ENCODE results near the gene SNX8.
A peak's percentile ranks its signal among the peaks of the same experiment; 100 is the strongest.

Gene SNX8

GRCh38 chr7:2243458-2243857, 70.8 kb downstream of the SNX8 start:
- Histone ChIP-seq H3K36me3 (ENCODE audit: control insufficient read depth in 1 of 2, insufficient read depth in 2 of 2, low read length in 2 of 2) (peaks cover 15% of the 10 kb centered on the region in 2 experiments), H3K9ac (ENCODE audit: low read length) (no peak overlapping the region), H2AK5ac (ENCODE audit: low read length) (no peak overlapping the region), H3K4ac (ENCODE audit: low read depth, low read length) (no peak overlapping the region), H3K4me2 (ENCODE audit: low read length) (no peak overlapping the region), H2BK120ac (ENCODE audit: insufficient read depth, low read length, poor library complexity) (no peak overlapping the region), H4K8ac (ENCODE audit: low read depth, low read length) (no peak overlapping the region), H2AFZ (ENCODE audit: insufficient read depth, low read length, poor library complexity) (no peak overlapping the region), H4K91ac (ENCODE audit: low read depth, low read length) (no peak overlapping the region), H2BK5ac (ENCODE audit: low read depth, low read length, poor library complexity) (no peak overlapping the region), H4K12ac (ENCODE audit: low read depth, low read length) (no peak overlapping the region), H3K4me3 (ENCODE audit: low read depth, low read length) (no peak overlapping the region), H3K79me1 (ENCODE audit: low read length) (peaks cover 9% of the 10 kb centered on the region), H3K27ac (ENCODE audit: low read depth, low read length) (no peak overlapping the region), H2BK12ac (ENCODE audit: low read length) (no peak overlapping the region), H3K27me3 (ENCODE audit: insufficient read depth, low read length) (no peaks in the 10 kb centered on the region), H3K18ac (ENCODE audit: low read length) (no peak overlapping the region), H3K79me2 (ENCODE audit: control insufficient read depth, insufficient read depth, low read length, poor library complexity) (peaks cover 6% of the 10 kb centered on the region), H3K23ac (ENCODE audit: low read length) (no peak overlapping the region), H3K4me1 (ENCODE audit: control insufficient read depth in 1 of 2, insufficient read depth in 2 of 2, low read length in 2 of 2) (peaks cover 8 to 9% of the 10 kb centered on the region in 2 experiments), H3K9me3 (ENCODE audit: insufficient read depth, low read depth, low read length) (no peaks in the 10 kb centered on the region), H3K14ac (ENCODE audit: low read length) (no peak overlapping the region)
- DNase-seq: no peak
- WGBS (ENCODE audit: extremely low coverage, insufficient coverage, insufficient read length): no CpG with 5 or more reads among the region's 12 CpGs

- H3K4ac ChIP-seq (ENCODE audit: low read depth, low read length): no peak overlapping the region
- H4K12ac ChIP-seq (ENCODE audit: low read depth, low read length): peak overlapping the region; percentile 35
- H3K79me1 ChIP-seq (ENCODE audit: low read length): peaks cover 9% of the 10 kb centered on the region
- no peak overlapping the region for H2BK5ac ChIP-seq (ENCODE audit: low read depth, low read length, poor library complexity)
- H4K8ac ChIP-seq (ENCODE audit: low read depth, low read length): peak overlapping the region; percentile 70
- peak overlapping the region; percentile 79 for H2AFZ ChIP-seq (ENCODE audit: insufficient read depth, low read length, poor library complexity)
- peak overlapping the region; percentile 81 for H3K9ac ChIP-seq (ENCODE audit: low read length)
- peak overlapping the region; percentile 3 for H3K14ac ChIP-seq (ENCODE audit: low read length)
- peak overlapping the region; percentile 23 for H2AK5ac ChIP-seq (ENCODE audit: low read length)
- H3K4me1 ChIP-seq (ENCODE audit: control insufficient read depth in 1 of 2, insufficient read depth in 2 of 2, low read length in 2 of 2): peaks cover 8 to 9% of the 10 kb centered on the region in 2 experiments
- H3K4me2 ChIP-seq (ENCODE audit: low read length): peak overlapping the region; percentile 75
- peak overlapping the region; percentile 32 for H2BK120ac ChIP-seq (ENCODE audit: insufficient read depth, low read length, poor library complexity)
- H3K36me3 ChIP-seq (ENCODE audit: control insufficient read depth in 1 of 2, insufficient read depth in 2 of 2, low read length in 2 of 2): peaks cover 21% of the 10 kb centered on the region in 2 experiments
- no CpG with 5 or more reads among the region's 21 CpGs for WGBS (ENCODE audit: extremely low coverage, insufficient coverage, insufficient read length)
- H3K9me3 ChIP-seq (ENCODE audit: insufficient read depth, low read depth, low read length): no peaks in the 10 kb centered on the region
- H2BK12ac ChIP-seq (ENCODE audit: low read length): no peak overlapping the region
- peaks cover 6% of the 10 kb centered on the region for H3K79me2 ChIP-seq (ENCODE audit: control insufficient read depth, insufficient read depth, low read length, poor library complexity)
- peak in 1 of 2 donors; percentile 22 for DNase-seq
- no peak overlapping the region for H3K18ac ChIP-seq (ENCODE audit: low read length)
- no peaks in the 10 kb centered on the region for H3K27me3 ChIP-seq (ENCODE audit: insufficient read depth, low read length)
- H3K4me3 ChIP-seq (ENCODE audit: low read depth, low read length): peak overlapping the region; percentile 100
- no peak overlapping the region for H3K23ac ChIP-seq (ENCODE audit: low read length)
- no peak overlapping the region for H3K27ac ChIP-seq (ENCODE audit: low read depth, low read length)
- H4K91ac ChIP-seq (ENCODE audit: low read depth, low read length): peak overlapping the region; percentile 11
These were observed 71.5 kb downstream of the SNX8 start for GRCh38 chr7:2242541-2243429.

- no CpG with 5 or more reads among the region's 81 CpGs for WGBS (ENCODE audit: extremely low coverage, insufficient coverage, insufficient read length)
- Histone ChIP-seq H3K14ac (ENCODE audit: low read length) (peak within 1 kb of the TSS; percentile 97), H4K12ac (ENCODE audit: low read depth, low read length) (peak within 1 kb of the TSS; percentile 98)
These were observed 72.4 kb downstream of the SNX8 start, which contains the start of the genes MRM2 and NUDT1 for GRCh38 chr7:2241580-2242540. Gene MRM2, minus strand, starts transcription at chr7:2242205. Its CDS starts 36 bp downstream, at chr7:2242169. Gene NUDT1, plus strand, starts transcription at chr7:2242226. Its CDS starts 2,349 bp downstream, at chr7:2244575.

DNA sequence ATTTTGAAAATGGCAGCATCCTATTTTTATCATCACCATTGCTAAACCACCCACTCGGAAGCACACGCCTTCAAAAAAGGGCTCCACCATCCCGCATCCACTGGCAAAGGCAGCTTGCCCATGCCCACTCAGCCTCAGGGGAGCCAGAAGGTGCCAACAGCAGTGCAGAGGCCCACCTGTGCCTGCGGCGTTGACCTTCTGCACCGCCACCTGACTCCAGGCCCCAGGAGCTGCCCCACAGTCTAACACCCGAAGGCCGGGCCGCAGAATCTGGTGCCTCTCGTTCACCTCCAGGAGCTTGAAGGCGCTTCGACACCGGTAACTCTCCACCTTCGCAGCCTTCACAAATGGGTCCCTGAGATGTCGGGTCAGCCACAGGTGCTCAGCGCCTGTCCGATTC, 75.0 kb downstream of the SNX8 start:
- Histone ChIP-seq H3K36me3 (ENCODE audit: control insufficient read depth in 1 of 2, insufficient read depth in 2 of 2, low read length in 2 of 2) (peaks cover 36 to 39% of the 10 kb centered on the region in 2 experiments), H3K4ac (ENCODE audit: low read depth, low read length) (no peak overlapping the region), H4K8ac (ENCODE audit: low read depth, low read length) (no peak overlapping the region), H3K27me3 (ENCODE audit: insufficient read depth, low read length) (no peaks in the 10 kb centered on the region), H2AFZ (ENCODE audit: insufficient read depth, low read length, poor library complexity) (no peak overlapping the region), H3K9me3 (ENCODE audit: insufficient read depth, low read depth, low read length) (no peaks in the 10 kb centered on the region), H3K9ac (ENCODE audit: low read length) (no peak overlapping the region), H2BK120ac (ENCODE audit: insufficient read depth, low read length, poor library complexity) (no peak overlapping the region), H3K4me1 (ENCODE audit: control insufficient read depth in 1 of 2, insufficient read depth in 2 of 2, low read length in 2 of 2) (peaks cover 8 to 9% of the 10 kb centered on the region in 2 experiments), H3K23ac (ENCODE audit: low read length) (no peak overlapping the region), H3K18ac (ENCODE audit: low read length) (no peak overlapping the region), H3K14ac (ENCODE audit: low read length) (no peak overlapping the region), H3K27ac (ENCODE audit: low read depth, low read length) (no peak overlapping the region), H3K79me2 (ENCODE audit: control insufficient read depth, insufficient read depth, low read length, poor library complexity) (peaks cover 6% of the 10 kb centered on the region), H3K4me2 (ENCODE audit: low read length) (no peak overlapping the region), H2AK5ac (ENCODE audit: low read length) (no peak overlapping the region), H4K91ac (ENCODE audit: low read depth, low read length) (no peak overlapping the region), H2BK12ac (ENCODE audit: low read length) (no peak overlapping the region), H3K4me3 (ENCODE audit: low read depth, low read length) (peak overlapping the region; percentile 23), H4K12ac (ENCODE audit: low read depth, low read length) (no peak overlapping the region), H2BK5ac (ENCODE audit: low read depth, low read length, poor library complexity) (no peak overlapping the region), H3K79me1 (ENCODE audit: low read length) (peaks cover 12% of the 10 kb centered on the region)
- no CpG with 5 or more reads among the region's 17 CpGs for WGBS (ENCODE audit: extremely low coverage, insufficient coverage, insufficient read length)
- DNase-seq: no peak

More at GRCh38 chr7:2241580-2242540, 72.4 kb downstream of the SNX8 start, which contains the start of the genes MRM2 and NUDT1:
- peak within 1 kb of the TSS; percentile 98 for H3K9ac ChIP-seq (ENCODE audit: low read length)
- DNase-seq: peak; percentile 76 to 93
- peaks cover 11% of the 10 kb centered on the region for H3K79me1 ChIP-seq (ENCODE audit: low read length)
- peak within 1 kb of the TSS; percentile 94 for H2AFZ ChIP-seq (ENCODE audit: insufficient read depth, low read length, poor library complexity)
- H3K4me1 ChIP-seq (ENCODE audit: control insufficient read depth in 1 of 2, insufficient read depth in 2 of 2, low read length in 2 of 2): peaks cover 8 to 9% of the 10 kb centered on the region in 2 experiments
- peak within 1 kb of the TSS; percentile 97 for H3K18ac ChIP-seq (ENCODE audit: low read length)
- H2BK120ac ChIP-seq (ENCODE audit: insufficient read depth, low read length, poor library complexity): peak within 1 kb of the TSS; percentile 84
- H2BK5ac ChIP-seq (ENCODE audit: low read depth, low read length, poor library complexity): peak within 1 kb of the TSS; percentile 53
- H2AK5ac ChIP-seq (ENCODE audit: low read length): peak within 1 kb of the TSS; percentile 92
- H3K9me3 ChIP-seq (ENCODE audit: insufficient read depth, low read depth, low read length): no peaks in the 10 kb centered on the region
- H3K79me2 ChIP-seq (ENCODE audit: control insufficient read depth, insufficient read depth, low read length, poor library complexity): peaks cover 6% of the 10 kb centered on the region
- peak within 1 kb of the TSS; percentile 75 for H3K4me2 ChIP-seq (ENCODE audit: low read length)
- peak within 1 kb of the TSS; percentile 99 for H3K4ac ChIP-seq (ENCODE audit: low read depth, low read length)
- no peak within 1 kb of the TSS for H3K23ac ChIP-seq (ENCODE audit: low read length)
- no peak within 1 kb of the TSS for H2BK12ac ChIP-seq (ENCODE audit: low read length)
- H3K27me3 ChIP-seq (ENCODE audit: insufficient read depth, low read length): no peaks in the 10 kb centered on the region
- H4K8ac ChIP-seq (ENCODE audit: low read depth, low read length): peak within 1 kb of the TSS; percentile 98
- peak within 1 kb of the TSS; percentile 100 for H3K4me3 ChIP-seq (ENCODE audit: low read depth, low read length)
- peak within 1 kb of the TSS; percentile 93 for H4K91ac ChIP-seq (ENCODE audit: low read depth, low read length)
- H3K27ac ChIP-seq (ENCODE audit: low read depth, low read length): peak within 1 kb of the TSS; percentile 3
- peaks cover 28 to 29% of the 10 kb centered on the region in 2 experiments for H3K36me3 ChIP-seq (ENCODE audit: control insufficient read depth in 1 of 2, insufficient read depth in 2 of 2, low read length in 2 of 2)

All from trophoblast cell (in vitro differentiated cells and primary cell).